ENCODE results near the gene ITGAE.

Gene ITGAE

GRCh38 chr17:3692346-3692745 lies 108.6 kb downstream of the ITGAE start:
- DNase-seq (ENCODE audit: low read depth) = no peak

- no peak for DNase-seq (ENCODE audit: low read depth)
Measured at GRCh38 chr17:3691617-3692067, 109.3 kb downstream of the ITGAE start.

GRCh38 chr17:3690094-3690715 lies 110.8 kb downstream of the ITGAE start:
- no peak for DNase-seq (ENCODE audit: low read depth)

GRCh38 chr17:3689262-3690093 lies 111.5 kb downstream of the ITGAE start:
- no peak for DNase-seq (ENCODE audit: low read depth)

- no peak for DNase-seq (ENCODE audit: low read depth)
Measured at GRCh38 chr17:3688852-3689261, 112.1 kb downstream of the ITGAE start.

- no peak for DNase-seq (ENCODE audit: low read depth)
Measured at GRCh38 chr17:3688027-3688553, 112.9 kb downstream of the ITGAE start.

GRCh38 chr17:3685174-3685573 lies 115.8 kb downstream of the ITGAE start:
- no peak for DNase-seq (ENCODE audit: low read depth)

- DNase-seq (ENCODE audit: low read depth) = peak; percentile 33
Measured at GRCh38 chr17:3683054-3683511, 117.9 kb downstream of the ITGAE start.

- no peak for DNase-seq (ENCODE audit: low read depth)
Measured at GRCh38 chr17:3682033-3682432, 119.0 kb downstream of the ITGAE start.

- DNase-seq (ENCODE audit: low read depth) = no peak
Measured at GRCh38 chr17:3681565-3681964, 119.4 kb downstream of the ITGAE start.

- no peak for DNase-seq (ENCODE audit: low read depth)
Measured at GRCh38 chr17:3681057-3681456, 119.9 kb downstream of the ITGAE start.

GRCh38 chr17:3679531-3680126 lies 121.4 kb downstream of the ITGAE start:
- no peak for DNase-seq (ENCODE audit: low read depth)

- no peak for DNase-seq (ENCODE audit: low read depth)
Measured at GRCh38 chr17:3678821-3679530, 122.0 kb downstream of the ITGAE start.

- DNase-seq (ENCODE audit: low read depth) = no peak
Measured at GRCh38 chr17:3678095-3678820, 122.7 kb downstream of the ITGAE start.

- no peak for DNase-seq (ENCODE audit: low read depth)
Measured at GRCh38 chr17:3675886-3676285, 125.1 kb downstream of the ITGAE start.

GRCh38 chr17:3672571-3672970 lies 128.4 kb downstream of the ITGAE start:
- no peak for DNase-seq (ENCODE audit: low read depth)

GRCh38 chr17:3669548-3669947 lies 131.4 kb downstream of the ITGAE start:
- DNase-seq (ENCODE audit: low read depth) = no peak

GRCh38 chr17:3669085-3669347 lies 132.0 kb downstream of the ITGAE start:
- no peak for DNase-seq (ENCODE audit: low read depth)

- peak; percentile 99 for DNase-seq (ENCODE audit: low read depth)
Measured at GRCh38 chr17:3668279-3669084, 132.5 kb downstream of the ITGAE start, which contains the start of the genes EMC6 and TAX1BP3. EMC6 (plus strand) TSS chr17:3668812; CDS start chr17:3669147, 335 bp downstream. TAX1BP3 (minus strand) TSS chr17:3668578; CDS start chr17:3668526, 52 bp downstream.

All from activated T-helper 1 cell treated with Interleukin-2 at 50 U/mL for 16 hours (primary cell).